Midbrain (tissue), 1 donor: ENCODE measurements around the gene A1CF.
"Not testable (repeated sequence)": the region's sequence is repeated elsewhere in the genome, so short reads cannot be mapped to it uniquely, and the experiment has no call there.

ENCODE experiments used
- DNase-seq: peaks from one replicate; lab custom pipeline; 2025; lab: John Stamatoyannopoulos, UW

Gene A1CF

GRCh38 chr10:50885097-50885859 lies at the start of gene A1CF:
A1CF (minus strand) TSS chr10:50885627; CDS start chr10:50859940, 25,687 bp downstream.
- no peak for DNase-seq

GRCh38 chr10:50931948-50932431 lies 46.6 kb upstream of the A1CF start:
- DNase-seq: no peak

- no peak for DNase-seq
Observed at GRCh38 chr10:50929670-50930069, 44.2 kb upstream of the A1CF start.

- no peak for DNase-seq
Observed at GRCh38 chr10:50928190-50928552, 42.7 kb upstream of the A1CF start.

- no peak for DNase-seq
Observed at GRCh38 chr10:50927522-50928189, 42.2 kb upstream of the A1CF start.

- DNase-seq: not testable (repeated sequence)
Observed at GRCh38 chr10:50923471-50923870, 38.0 kb upstream of the A1CF start.

GRCh38 chr10:50919010-50919409 lies 33.6 kb upstream of the A1CF start:
- DNase-seq: no peak

GRCh38 chr10:50918529-50918928 lies 33.1 kb upstream of the A1CF start:
- DNase-seq: no peak

- no peak for DNase-seq
Observed at GRCh38 chr10:50917486-50917885, 32.1 kb upstream of the A1CF start.

- no peak for DNase-seq
Observed at GRCh38 chr10:50909334-50910014, 24.0 kb upstream of the A1CF start.

GRCh38 chr10:50908366-50908765 lies 22.9 kb upstream of the A1CF start:
- DNase-seq: no peak

- DNase-seq: not testable (repeated sequence)
Observed at GRCh38 chr10:50905797-50906196, 20.4 kb upstream of the A1CF start.

- no peak for DNase-seq
Observed at GRCh38 chr10:50896721-50897120, 11.3 kb upstream of the A1CF start.

GRCh38 chr10:50894312-50894711 lies 8.9 kb upstream of the A1CF start:
- no peak for DNase-seq

- DNase-seq: no peak
Observed at GRCh38 chr10:50892467-50892866, 7.0 kb upstream of the A1CF start.

- DNase-seq: no peak
Observed at GRCh38 chr10:50884302-50884701, 1.1 kb downstream of the A1CF start.

GRCh38 chr10:50883629-50884028 lies 1.8 kb downstream of the A1CF start:
- no peak for DNase-seq

GRCh38 chr10:50882540-50882983 lies 2.9 kb downstream of the A1CF start:
- DNase-seq: no peak

GRCh38 chr10:50881046-50881445 lies 4.4 kb downstream of the A1CF start:
- DNase-seq: not testable (repeated sequence)

- DNase-seq: no peak
Observed at GRCh38 chr10:50876429-50876828, 9.0 kb downstream of the A1CF start.

- no peak for DNase-seq
Observed at GRCh38 chr10:50874723-50875122, 10.7 kb downstream of the A1CF start.

GRCh38 chr10:50866317-50866716 lies 19.1 kb downstream of the A1CF start:
- DNase-seq: no peak

GRCh38 chr10:50862719-50863118 lies 22.7 kb downstream of the A1CF start:
- no peak for DNase-seq
